Activated CD4-positive, alpha-beta T cell treated with anti-CD3 and anti-CD28 coated beads for 1 hour (primary cell): ENCODE results near the gene CORO7.
"Not testable (repeated sequence)": the region's sequence is repeated elsewhere in the genome, so short reads cannot be mapped to it uniquely, and the experiment has no call there.

Experiments used
- DNase-seq: peaks from one replicate; pipeline ENCODE4 v3.0.0-alpha.2; 2020

CORO7 gene

DNA sequence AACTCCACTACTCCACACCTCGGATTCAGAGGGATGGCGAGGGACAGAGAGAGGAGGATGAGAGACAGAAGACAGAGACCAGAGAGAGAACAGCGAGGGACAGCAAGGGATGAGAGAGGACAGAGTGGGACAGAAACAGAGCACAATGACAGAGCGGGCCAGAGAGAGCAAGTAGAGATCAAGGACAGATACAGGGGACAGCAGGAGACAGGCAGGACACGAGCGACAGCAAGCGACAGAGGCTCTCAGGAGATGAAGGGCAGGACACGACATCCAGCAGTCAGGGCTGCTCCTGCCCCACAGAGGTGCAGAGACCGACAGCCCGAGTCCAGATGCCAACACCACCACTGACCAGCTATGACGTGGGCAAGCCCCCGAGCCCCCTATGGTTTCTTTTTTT is 14.9 kb downstream of the CORO7 start:
- DNase-seq: no peak

DNA sequence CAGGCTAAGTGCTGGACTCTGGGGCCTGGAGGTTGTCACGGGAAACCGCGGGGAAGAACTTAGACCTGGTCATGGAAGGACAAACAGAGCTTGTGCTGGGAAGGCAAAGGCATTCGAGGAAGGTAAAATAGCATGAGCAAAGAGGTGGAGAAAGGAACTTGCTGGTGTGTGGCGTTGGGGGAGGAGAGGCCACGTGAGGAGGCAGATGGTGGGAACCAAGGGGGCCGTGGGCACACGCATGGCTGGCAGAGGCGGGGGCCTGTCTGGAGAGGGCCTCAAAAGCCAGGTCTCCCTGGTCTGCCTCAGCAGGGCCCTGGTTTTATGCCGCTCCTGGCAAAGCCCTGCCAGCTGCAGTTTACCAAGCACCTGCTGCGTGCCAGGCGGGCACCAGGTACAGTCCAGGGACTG is 15.3 kb downstream of the CORO7 start:
- no peak for DNase-seq

DNA sequence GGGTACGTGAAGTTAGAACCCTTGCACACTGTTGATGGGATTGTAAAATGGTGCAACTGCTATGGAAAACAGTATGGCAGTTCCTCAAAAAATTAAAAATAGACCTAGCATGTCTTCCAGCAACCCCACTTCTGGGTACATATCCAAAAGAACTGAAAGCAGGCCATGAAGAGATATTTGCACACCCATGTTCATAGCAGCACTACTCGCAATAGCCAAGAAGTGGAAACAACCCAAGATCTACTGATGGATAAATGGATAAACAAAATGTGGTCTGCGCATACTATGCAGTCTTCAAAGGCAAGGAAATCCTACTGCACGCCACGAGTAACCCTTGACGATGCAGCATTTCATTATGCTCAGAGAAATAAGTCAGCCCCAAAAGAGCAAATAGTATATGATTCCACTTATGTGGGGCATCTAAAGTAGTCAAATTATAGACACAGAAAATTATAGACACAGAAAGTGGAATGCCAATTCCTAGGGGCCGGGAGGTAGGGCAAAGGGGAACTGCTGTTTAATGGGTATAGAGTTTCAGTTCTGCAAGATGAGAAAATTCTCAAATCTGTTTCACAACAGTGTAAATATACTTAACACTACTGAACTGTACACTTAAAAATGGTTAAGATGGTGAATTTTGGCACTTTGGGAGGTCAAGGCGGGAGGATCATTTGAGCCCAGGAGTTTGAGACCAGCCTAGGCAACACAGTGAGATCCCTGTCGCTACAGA is 17.2 kb downstream of the CORO7 start:
- no peak for DNase-seq

DNA sequence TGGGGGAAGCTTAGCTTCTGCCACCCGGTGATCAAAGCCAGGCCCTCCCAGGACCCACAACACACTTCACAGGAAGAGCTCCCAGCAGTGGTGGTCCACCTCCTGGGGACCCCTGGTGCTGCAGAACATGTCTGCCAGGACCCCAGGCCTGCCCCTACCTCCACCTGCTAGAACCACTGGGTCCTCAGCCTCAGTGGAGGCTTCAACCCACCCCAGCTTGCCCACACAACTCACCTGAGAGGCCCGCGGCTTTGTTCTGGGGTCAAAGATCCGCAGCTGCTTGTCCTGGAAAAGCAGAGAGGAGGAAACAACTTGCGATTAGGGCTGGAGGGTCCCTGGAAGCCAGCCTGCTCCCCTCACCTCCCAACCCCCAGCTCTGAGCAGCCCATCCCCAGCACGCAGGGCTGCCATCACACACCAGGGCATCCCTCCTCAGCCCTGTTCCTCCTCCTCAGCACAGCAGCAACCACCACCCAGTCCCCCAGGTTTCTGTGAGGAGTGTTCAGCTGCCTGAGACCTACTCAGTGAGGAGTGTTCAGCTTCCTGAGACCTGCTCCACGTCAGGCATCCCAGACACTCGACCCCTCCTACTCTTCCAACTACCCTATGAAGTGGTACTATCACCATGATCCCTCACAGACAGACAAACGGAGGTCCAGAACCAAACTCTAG is 21.2 kb downstream of the CORO7 start:
- no peak for DNase-seq

DNA sequence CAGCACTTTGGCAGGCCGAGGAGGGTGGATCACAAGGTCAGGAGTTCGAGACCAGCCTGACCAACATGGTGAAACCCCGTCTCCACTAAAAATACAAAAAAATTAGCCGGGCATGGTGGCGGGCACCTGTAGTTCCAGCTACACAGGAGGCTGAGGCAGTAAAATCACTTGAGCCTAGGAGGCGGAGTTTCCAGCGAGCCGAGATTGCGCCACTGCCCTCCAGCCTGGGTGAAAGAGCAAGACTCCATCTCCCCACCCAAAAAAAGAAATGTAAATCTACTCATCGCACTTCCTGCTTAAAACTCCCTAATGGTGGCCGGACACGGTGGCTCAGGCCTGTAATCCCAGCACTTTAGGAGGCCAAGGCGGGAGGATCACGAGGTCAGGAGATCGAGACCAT is 22.5 kb downstream of the CORO7 start:
- DNase-seq: not testable (repeated sequence)

DNA sequence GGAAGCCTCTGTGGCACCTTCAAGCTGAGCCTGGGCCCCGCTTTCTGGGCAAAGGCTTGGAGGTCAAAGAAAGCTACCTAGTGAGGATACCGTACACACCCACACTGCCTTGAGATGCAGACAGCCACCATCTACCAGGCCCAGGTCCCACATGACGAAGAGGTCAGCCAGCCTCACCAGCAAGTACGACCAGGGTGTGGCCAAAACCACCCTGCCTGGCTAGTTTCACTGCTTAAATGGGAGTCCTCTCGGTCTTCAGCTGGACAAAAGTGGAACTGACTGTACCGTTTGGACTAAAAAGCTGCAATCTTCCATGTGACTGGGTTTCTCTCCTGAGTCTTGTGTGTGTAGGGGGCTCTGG is 23.2 kb downstream of the CORO7 start:
- no peak for DNase-seq

DNA sequence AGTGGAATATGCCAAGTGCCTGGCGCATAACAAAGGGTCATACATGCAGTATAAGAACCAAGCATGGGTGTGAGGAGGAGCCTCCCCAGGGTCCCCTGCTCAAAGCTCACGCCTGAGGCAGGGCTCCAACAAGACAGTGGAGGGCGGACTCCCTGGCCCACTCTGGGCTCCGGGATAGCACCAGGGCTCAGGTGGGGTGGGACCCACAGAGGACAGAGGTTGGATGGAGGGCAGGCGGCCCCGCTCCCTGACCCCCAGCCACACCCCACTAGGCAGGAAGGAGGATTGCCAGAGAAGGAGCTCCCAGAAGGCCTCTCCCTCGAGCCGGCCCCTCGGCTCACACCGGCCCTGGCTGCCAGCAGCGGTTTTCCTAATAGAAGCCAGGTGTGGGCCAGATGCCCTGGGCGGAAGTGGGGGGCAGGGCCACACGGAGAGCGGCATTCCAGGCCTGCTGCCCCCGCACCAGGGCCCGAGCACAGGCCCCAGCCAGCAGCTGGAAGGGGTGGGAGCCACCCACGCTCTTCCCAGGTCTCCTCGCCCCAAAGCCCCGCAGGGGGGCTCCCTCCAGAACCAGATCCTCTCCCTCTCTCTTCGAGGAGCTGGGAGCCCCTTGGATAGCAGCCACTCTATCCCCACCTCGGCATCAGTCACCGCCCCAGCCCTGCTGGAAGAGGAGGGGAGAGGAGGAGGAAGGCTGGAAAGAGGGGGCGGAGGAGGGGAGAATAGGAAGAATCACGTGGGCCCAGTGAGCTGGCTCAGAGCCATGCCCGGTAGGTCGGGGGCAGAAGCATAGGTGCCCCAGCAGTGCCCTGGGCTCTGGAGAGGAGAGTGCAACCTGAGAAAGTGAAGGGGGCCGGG is 23.8 kb downstream of the CORO7 start:
- no peak for DNase-seq

DNA sequence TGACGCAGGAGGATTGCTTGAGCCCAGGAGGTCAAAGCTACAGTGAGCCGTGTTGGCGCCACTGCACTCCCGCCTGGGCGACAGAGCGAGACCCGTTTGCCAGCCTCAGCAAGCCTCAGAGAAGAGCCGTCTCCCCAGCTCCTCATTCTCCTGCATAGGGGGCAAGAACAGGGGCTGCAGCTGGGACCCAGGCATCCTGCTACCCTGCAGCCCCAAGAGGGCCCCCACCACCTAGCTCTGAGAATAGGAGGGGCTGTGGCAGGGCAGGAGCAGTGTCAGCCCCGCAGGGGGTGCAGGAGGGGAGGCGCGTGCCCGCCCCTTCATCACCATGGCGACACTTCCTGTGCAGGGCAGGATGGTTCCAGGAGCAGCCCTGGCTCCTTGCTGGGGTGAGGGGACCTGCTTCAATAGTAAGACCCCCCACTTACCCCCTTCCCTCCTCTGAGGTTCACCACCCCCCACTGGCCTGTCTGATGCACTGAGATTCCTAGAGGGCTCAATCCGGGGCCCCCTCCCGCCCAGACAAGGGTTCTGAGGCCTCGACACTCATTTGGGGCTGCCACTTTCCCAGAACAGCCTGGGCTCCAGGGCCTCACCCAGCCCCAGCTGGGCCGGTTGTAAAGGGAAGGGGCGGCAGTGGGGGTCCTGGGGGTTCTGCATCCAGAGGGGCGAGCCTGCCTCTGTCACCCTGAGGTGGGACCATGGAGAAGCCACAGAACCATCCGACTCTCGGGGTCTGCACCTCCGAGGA is 24.6 kb downstream of the CORO7 start:
- no peak for DNase-seq

- no peak for DNase-seq
These were observed 25.8 kb downstream of the CORO7 start for GRCh38 chr16:4390266-4391260.

- DNase-seq: no peak
These were observed 27.1 kb downstream of the CORO7 start for GRCh38 chr16:4389051-4389955.

DNA sequence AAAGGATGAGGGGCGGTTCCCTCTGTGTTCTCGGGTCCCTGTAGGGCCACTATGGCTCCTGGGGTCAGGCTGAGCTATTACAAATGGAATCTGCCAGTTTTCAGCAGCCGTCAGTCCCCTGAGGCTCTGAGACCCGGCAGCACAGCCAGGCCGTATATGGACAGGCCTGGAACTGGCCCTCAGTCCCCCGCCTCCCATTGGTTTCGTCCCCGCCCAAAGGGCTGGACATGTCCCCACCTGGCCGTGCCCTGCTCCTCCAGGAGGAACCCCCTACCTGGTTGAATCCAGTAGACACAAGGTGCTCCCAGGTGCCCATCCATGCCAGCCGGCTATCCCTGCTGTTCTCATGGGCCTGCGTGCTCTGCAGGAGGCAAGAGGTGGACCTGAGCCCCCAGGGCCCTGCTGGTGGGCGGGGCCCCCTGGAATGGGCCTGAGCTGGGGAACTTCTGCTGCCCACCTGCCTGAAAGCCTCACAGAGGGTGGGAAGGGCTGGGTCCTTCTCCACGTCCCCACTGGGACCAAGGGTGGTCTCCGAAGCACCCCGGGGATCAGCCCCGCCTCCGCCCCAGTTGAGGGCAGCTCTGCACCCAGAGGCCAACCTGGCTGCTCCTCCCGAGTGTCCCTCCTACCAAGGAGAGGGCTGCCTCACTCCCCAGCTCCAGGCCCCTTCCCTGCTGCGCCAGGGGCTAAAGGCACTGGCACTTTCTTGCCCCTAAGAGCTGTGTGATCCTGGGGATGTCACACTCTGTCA is 27.9 kb downstream of the CORO7 start:
- DNase-seq: no peak

GRCh38 chr16:4387781-4388180 is 28.6 kb downstream of the CORO7 start:
- no peak for DNase-seq

- no peak for DNase-seq
These were observed 29.3 kb downstream of the CORO7 start for GRCh38 chr16:4386951-4387565.

DNA sequence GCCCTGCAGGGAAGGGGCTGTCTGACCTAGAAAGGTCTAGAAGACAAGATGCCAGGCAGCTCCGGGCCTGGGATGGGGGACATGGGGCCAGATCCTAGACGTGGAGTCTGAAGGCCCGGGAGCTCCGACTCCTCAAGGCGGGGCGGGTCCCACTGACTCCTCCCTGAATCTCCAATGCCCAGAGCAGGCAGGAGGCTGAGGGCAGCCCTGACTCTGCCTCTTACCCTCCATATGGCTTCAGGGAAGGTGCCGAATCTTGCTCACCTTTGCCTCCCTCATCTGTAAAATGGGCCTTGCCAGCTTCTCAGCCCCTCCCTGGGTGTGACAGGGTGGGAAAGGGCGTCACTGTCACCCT is 30.0 kb downstream of the CORO7 start:
- no peak for DNase-seq

DNA sequence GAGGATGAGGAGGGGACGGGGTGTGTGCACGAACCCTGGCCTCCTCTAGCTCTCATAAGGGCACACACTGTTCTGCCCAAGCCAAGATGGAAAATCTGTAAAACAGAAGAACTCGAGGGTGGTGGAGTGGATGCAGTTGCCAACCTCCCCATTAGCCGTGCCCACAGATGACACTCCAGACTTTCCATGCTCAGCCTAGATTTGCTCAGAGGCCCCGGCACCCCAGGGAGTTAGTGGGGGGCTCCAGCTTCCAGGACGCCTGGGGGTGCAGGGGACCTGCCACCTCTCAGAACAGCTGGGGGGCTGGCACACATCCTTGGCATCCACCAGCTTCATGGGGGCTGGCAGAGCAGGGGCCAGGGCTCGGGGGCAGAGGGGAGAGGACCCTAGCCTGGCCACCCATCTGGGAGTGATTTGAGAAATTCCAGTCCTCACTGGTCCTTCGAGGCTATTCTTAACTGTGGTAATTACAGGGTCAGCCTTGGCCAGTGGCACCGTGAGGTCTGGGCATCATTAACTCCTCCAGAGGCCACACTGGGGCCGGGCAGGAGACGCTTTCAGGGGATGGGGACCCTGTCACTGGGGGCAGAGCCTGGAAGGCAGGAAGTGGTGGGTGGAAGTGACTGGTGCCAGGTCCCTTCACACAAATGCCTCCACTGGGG is 30.5 kb downstream of the CORO7 start:
- DNase-seq: no peak

DNA sequence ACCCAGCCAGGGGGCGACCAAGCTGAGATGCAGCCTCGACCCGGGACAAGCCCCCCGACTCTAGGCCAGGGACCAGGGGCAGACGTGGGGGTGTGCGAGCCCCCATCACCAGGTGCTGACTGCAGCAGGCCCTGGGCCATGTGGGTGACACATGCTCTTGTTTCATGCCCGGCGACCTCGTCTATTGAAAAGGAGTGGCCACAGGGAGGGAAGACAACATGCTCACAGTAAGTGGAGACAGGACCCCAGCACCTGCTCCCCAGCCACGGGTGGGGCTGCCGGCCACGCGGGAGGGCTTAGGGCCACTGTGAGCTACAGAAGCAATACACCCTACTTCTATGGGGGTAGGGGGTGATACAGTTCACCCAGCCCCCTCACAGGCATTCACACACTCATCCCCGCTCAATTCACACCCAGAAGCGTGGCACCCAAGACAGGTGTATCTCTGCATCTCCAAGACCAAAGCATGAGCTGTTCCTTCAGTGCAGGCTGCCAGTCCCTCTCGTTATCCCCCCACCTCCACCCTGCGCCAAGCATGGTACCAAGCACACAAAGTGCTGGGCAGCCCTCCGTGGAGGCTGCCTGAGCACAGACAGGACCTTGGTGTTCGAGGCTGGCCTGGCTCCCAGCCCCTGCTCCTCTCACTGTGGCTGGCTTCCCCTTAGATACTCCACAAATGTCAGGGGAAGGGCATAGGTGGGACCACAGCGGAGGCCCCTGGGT is 31.2 kb downstream of the CORO7 start:
- DNase-seq: no peak

GRCh38 chr16:4384509-4384942 is 31.9 kb downstream of the CORO7 start:
- no peak for DNase-seq
